Astrocyte of the spinal cord (primary cell): ENCODE data around the gene DHRSX.
"Not testable (repeated sequence)": the region's sequence is repeated elsewhere in the genome, so short reads cannot be mapped to it uniquely, and the experiment has no call there.

Source experiments
- DNase-seq: peaks from one replicate; pipeline ENCODE4 v3.0.0; 2011; ENCODE audit warnings: low read depth, low spot score
- H3K4me3 ChIP-seq: 2 replicates; pipeline ENCODE4 v1.5.1; 2011; ENCODE audit warnings: low read depth, mild to moderate bottlenecking, low read length, moderate library complexity
- CTCF ChIP-seq: IDR thresholded peaks from 2 replicates; pipeline ENCODE4 v1.5.1; 2012; ENCODE audit warnings: low read depth, mild to moderate bottlenecking, low read length, inconsistent platforms
- in situ Hi-C: cut with HindIII; loops from 2 replicates; pipeline ENCODE4 v1.10.0; 2017; ENCODE audit warnings: low sequenced_read_pairs

Gene DHRSX

GRCh38 chrX:2466876-2467656, 33.7 kb downstream of the DHRSX start:
- DNase-seq: no peak
- TF ChIP-seq CTCF: no peak
- in situ Hi-C loops: no loop called here
- H3K4me3 ChIP-seq: no peak overlapping the region

GRCh38 chrX:2464677-2465166, 36.1 kb downstream of the DHRSX start:
- no peak for TF ChIP-seq CTCF
- in situ Hi-C loops: no loop called here
- DNase-seq: no peak
- no peak overlapping the region for H3K4me3 ChIP-seq

- no peak overlapping the region for H3K4me3 ChIP-seq
- peak; percentile 14 for DNase-seq
- in situ Hi-C loops: no loop called here
- TF ChIP-seq CTCF: no peak
These were observed 36.7 kb downstream of the DHRSX start for GRCh38 chrX:2463973-2464676.

- in situ Hi-C loops, H3K4me3 ChIP-seq: not testable (repeated sequence)
- DNase-seq: peak; percentile 51
These were observed 37.3 kb downstream of the DHRSX start for GRCh38 chrX:2463481-2463880.

- no peak overlapping the region for H3K4me3 ChIP-seq
- in situ Hi-C loops: no loop called here
- DNase-seq: no peak
- TF ChIP-seq CTCF: no peak
These were observed 38.0 kb downstream of the DHRSX start for GRCh38 chrX:2462780-2463179.

GRCh38 chrX:2462074-2462473, 38.7 kb downstream of the DHRSX start:
- TF ChIP-seq CTCF: no peak
- no peak for DNase-seq
- H3K4me3 ChIP-seq: no peak overlapping the region
- in situ Hi-C loops: no loop called here

GRCh38 chrX:2461711-2462016, 39.1 kb downstream of the DHRSX start:
- H3K4me3 ChIP-seq: no peak overlapping the region
- no peak for DNase-seq
- in situ Hi-C loops: no loop called here
- TF ChIP-seq CTCF: no peak

GRCh38 chrX:2460821-2461710, 39.7 kb downstream of the DHRSX start:
- in situ Hi-C loops, DNase-seq, H3K4me3 ChIP-seq: not testable (repeated sequence)

- in situ Hi-C loops, H3K4me3 ChIP-seq, DNase-seq: not testable (repeated sequence)
These were observed 40.7 kb downstream of the DHRSX start for GRCh38 chrX:2460048-2460447.
